Stimulated activated CD4-positive, alpha-beta T cell treated with anti-CD3 and anti-CD28 coated beads, Interleukin-1b, Interleukin-23, amount 100 ng/mL, for 4 hours (primary cell): ENCODE measurements around the gene RPL35A.
"Not testable (repeated sequence)": the region's sequence is repeated elsewhere in the genome, so short reads cannot be mapped to it uniquely, and the experiment has no call there.

Source experiments
- DNase-seq, 2 donors: peaks; one replicate each; pipeline ENCODE4 v3.0.0-alpha.2; 2020; ENCODE audit warnings: low read depth in 2 of 2

Gene RPL35A

GRCh38 chr3:197949778-197950676, at the start of gene RPL35A:
Gene RPL35A (plus strand): TSS chr3:197950190. CDS start chr3:197950968, 778 bp downstream.
- peak; percentile 72 to 82 for DNase-seq

- DNase-seq = no peak
Measured at GRCh38 chr3:197901626-197902025, 48.4 kb upstream of the RPL35A start.

GRCh38 chr3:197906023-197906849, 43.8 kb upstream of the RPL35A start:
- DNase-seq = peak; percentile 61 to 74

- DNase-seq = no peak
Measured at GRCh38 chr3:197906850-197907187, 43.2 kb upstream of the RPL35A start.

- DNase-seq = no peak
Measured at GRCh38 chr3:197907196-197907595, 42.8 kb upstream of the RPL35A start.

- DNase-seq = not testable (repeated sequence)
Measured at GRCh38 chr3:197908550-197908949, 41.4 kb upstream of the RPL35A start.

- no peak for DNase-seq
Measured at GRCh38 chr3:197908957-197909701, 40.9 kb upstream of the RPL35A start.

GRCh38 chr3:197912741-197913476, 37.1 kb upstream of the RPL35A start:
- no peak for DNase-seq

- no peak for DNase-seq
Measured at GRCh38 chr3:197913641-197914380, 36.2 kb upstream of the RPL35A start.

GRCh38 chr3:197921429-197922275, 28.3 kb upstream of the RPL35A start:
- DNase-seq = not testable (repeated sequence)

GRCh38 chr3:197926418-197926817, 23.6 kb upstream of the RPL35A start:
- DNase-seq = no peak

- not testable (repeated sequence) for DNase-seq
Measured at GRCh38 chr3:197927578-197927977, 22.4 kb upstream of the RPL35A start.

- no peak for DNase-seq
Measured at GRCh38 chr3:197936819-197937384, 13.1 kb upstream of the RPL35A start.

GRCh38 chr3:197940745-197941384, 9.1 kb upstream of the RPL35A start:
- DNase-seq = no peak

GRCh38 chr3:197942956-197943556, 6.9 kb upstream of the RPL35A start:
- no peak for DNase-seq

GRCh38 chr3:197949191-197949777, 706 bp upstream of the RPL35A start:
- no peak for DNase-seq

GRCh38 chr3:197950677-197951061, 679 bp downstream of the RPL35A start:
- no peak for DNase-seq

GRCh38 chr3:197951392-197951990, 1.5 kb downstream of the RPL35A start:
- DNase-seq = no peak
